ENCODE results near the gene SPATA31E1.
"Not testable (repeated sequence)": the region's sequence is repeated elsewhere in the genome, so short reads cannot be mapped to it uniquely, and the experiment has no call there.

DNA sequence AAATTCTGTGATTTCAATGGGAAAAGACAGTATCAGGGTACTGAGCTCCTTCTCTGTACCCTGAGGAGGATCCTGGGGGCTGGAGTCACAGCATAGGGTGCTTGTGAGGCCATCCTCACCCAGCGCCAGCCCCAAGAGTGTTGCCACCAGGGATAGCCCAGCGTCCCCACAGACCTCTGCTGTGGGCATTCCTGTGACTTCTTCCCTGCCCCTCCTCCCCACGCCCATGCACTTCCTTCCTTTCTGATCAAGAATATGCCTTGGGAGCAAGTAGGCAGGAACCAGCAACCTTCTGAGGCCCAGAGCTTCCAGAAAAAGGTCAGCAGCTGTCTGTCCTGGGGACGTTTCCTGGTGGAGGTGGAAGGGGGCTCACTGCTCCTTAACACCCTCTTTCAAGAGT is 31.5 kb upstream of the SPATA31E1 start:
- TF ChIP-seq, protein P1, sequence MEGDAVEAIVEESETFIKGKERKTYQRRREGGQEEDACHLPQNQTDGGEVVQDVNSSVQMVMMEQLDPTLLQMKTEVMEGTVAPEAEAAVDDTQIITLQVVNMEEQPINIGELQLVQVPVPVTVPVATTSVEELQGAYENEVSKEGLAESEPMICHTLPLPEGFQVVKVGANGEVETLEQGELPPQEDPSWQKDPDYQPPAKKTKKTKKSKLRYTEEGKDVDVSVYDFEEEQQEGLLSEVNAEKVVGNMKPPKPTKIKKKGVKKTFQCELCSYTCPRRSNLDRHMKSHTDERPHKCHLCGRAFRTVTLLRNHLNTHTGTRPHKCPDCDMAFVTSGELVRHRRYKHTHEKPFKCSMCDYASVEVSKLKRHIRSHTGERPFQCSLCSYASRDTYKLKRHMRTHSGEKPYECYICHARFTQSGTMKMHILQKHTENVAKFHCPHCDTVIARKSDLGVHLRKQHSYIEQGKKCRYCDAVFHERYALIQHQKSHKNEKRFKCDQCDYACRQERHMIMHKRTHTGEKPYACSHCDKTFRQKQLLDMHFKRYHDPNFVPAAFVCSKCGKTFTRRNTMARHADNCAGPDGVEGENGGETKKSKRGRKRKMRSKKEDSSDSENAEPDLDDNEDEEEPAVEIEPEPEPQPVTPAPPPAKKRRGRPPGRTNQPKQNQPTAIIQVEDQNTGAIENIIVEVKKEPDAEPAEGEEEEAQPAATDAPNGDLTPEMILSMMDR (IDR thresholded peaks at IDR 0.05): not testable (repeated sequence)
- not testable (repeated sequence) for TF ChIP-seq EZH2 (IDR thresholded peaks at IDR 0.05; ENCODE audit: borderline replicate concordance, insufficient read depth, low read depth, low read length, poor library complexity, severe bottlenecking)

Measured in B cell (primary cell).